IgD-negative memory B cell (primary cell): ENCODE measurements around the gene POLN. TPM values are rescaled to one million over a fixed set of nuclear protein-coding genes. Genes with fewer than 3 reads are reported as not detected.

Experiments used
- H3K27ac Mint-ChIP-seq, 3 donors: one replicate each; pipeline ENCODE4 v1.8.0; 2020 to 2022; ENCODE audit warnings: mild to moderate bottlenecking in 3 of 3, mixed read lengths in 3 of 3, moderate library complexity in 1 of 3
- H3K27me3 Mint-ChIP-seq: one replicate; pipeline ENCODE4 v1.8.0; 2021; ENCODE audit warnings: mixed read lengths
- H3K36me3 Mint-ChIP-seq: one replicate; pipeline ENCODE4 v1.8.0; 2020; ENCODE audit warnings: mild to moderate bottlenecking, mixed read lengths
- H3K4me1 Mint-ChIP-seq, 3 donors: one replicate each; pipeline ENCODE4 v1.8.0; 2020 to 2022; ENCODE audit warnings: mixed read lengths in 3 of 3, mild to moderate bottlenecking in 1 of 3
- H3K4me3 Mint-ChIP-seq, 4 donors: one replicate each; pipeline ENCODE4 v1.8.0; 2020 to 2022; ENCODE audit warnings: mild to moderate bottlenecking in 4 of 4, mixed read lengths in 4 of 4, moderate library complexity in 3 of 4
- H3K9me3 Mint-ChIP-seq, 3 donors: one replicate each; pipeline ENCODE4 v1.8.0; 2020 to 2021; ENCODE audit warnings: mixed read lengths in 3 of 3, mild to moderate bottlenecking in 1 of 3
- polyA plus RNA-seq: library from polyadenylated mRNA; unstranded; fragments of 300-500 nt; fragmentation: Illumina TruSeq; gene quantifications from one replicate; pipeline ENCODE4 v1.2.3, GENCODE V29; 2021

POLN gene
- polyA plus RNA-seq, 1 donor from 2014 or later: 0.09 TPM

DNA sequence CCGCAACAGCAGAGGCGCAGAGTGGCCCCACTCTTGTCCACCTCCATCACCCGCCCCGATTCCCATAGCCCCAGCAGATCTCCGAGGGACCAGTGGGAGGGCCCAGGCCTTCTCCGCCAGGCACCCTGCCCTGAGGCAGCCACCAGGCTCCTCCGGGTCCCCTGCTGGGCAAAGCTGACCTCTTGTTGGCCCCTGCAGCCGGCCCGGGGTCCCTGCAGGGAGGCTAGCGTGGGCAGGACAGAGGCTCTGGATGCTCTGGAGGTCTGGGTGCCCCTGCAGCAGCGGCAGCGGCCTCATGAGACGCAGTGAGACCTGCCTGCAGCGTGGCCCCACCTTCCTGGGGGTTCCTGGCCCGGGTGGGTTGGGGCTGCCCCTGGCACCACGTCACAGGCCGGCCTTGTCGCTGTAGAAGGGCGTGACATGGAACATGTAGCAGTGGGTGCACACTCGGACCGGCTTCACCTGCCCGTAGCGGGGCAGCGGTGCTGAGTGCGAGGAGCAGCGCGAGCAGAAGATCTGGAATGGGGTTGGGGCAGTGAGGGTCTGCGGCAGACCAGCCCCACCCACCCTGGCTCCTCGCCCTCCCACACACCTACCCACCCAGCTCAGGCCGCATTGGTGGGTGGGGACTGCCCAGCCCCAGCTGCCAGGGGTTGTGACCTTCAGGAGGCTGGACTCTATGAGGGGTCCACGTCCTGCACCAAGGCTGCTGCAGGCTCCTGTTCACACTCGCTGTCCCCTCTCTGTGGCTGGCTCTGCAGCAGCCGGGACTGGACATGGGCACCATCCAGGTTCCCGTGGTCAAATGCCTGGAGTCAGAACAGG is 28.6 kb upstream of the POLN start:
- Mint-ChIP-seq H3K27ac (peak overlapping the region in 1 of 3 donors; percentile 27), H3K9me3 (no peaks in the 10 kb centered on the region), H3K27me3 (peaks cover 1% of the 10 kb centered on the region), H3K4me1 (peaks cover 0 to 1% (median 0%) of the 10 kb centered on the region in 3 donors), H3K36me3 (no peaks in the 10 kb centered on the region), H3K4me3 (no peak overlapping the region)

DNA sequence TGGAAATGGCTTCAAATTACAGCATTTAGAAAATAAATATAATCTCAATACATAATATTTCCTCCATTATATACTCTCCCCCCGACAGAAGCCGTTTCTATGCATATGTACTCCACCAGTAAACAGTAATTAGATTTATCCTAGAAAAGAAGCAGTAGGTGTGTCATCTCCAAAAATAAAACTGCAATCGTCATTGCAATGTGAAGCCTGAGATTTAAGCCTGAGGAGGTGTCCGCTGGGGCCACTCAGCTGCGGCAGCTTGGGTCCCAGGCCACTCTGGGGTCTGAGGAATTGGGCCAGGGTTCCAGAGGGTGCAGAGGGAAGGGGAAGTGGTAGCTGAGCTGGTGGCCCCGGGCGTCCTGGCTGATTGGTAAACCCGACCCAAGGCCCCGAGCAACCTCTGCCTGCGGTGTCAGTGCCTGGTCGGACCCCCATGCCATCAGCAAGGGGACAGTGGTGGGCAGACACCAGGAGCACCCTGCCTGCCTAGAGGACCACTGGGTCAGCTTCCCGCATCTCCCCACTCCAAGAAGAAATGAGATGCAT is 27.8 kb upstream of the POLN start:
- no peaks in the 10 kb centered on the region for H3K9me3 Mint-ChIP-seq
- peaks cover 1% of the 10 kb centered on the region for H3K27me3 Mint-ChIP-seq
- H3K27ac Mint-ChIP-seq: peak overlapping the region in 1 of 3 donors; percentile 27
- no peak overlapping the region for H3K4me3 Mint-ChIP-seq
- peaks cover 0 to 1% (median 0%) of the 10 kb centered on the region in 3 donors for H3K4me1 Mint-ChIP-seq
- H3K36me3 Mint-ChIP-seq: no peaks in the 10 kb centered on the region

DNA sequence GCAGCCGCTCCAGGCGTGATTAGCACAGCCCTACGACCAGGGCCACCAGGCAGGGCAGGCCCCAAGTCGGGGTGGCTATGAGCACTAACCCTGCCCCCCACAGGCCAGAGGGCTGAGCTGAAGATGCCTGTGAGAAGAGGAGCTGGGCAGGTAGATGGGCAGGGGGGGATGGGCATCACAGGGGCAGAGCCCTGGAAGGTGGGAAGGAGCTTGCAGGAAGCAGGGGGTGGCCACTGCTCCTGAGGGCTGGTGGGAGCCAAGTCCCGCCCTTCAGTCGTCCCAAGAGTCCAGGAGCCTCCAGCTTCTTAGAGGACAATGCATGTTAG is 27.2 kb upstream of the POLN start:
- H3K36me3 Mint-ChIP-seq: no peaks in the 10 kb centered on the region
- H3K4me3 Mint-ChIP-seq: no peak overlapping the region
- H3K4me1 Mint-ChIP-seq: peaks cover 0 to 2% (median 1%) of the 10 kb centered on the region in 3 donors
- H3K27me3 Mint-ChIP-seq: peaks cover 1% of the 10 kb centered on the region
- H3K27ac Mint-ChIP-seq: no peak overlapping the region
- no peaks in the 10 kb centered on the region for H3K9me3 Mint-ChIP-seq

DNA sequence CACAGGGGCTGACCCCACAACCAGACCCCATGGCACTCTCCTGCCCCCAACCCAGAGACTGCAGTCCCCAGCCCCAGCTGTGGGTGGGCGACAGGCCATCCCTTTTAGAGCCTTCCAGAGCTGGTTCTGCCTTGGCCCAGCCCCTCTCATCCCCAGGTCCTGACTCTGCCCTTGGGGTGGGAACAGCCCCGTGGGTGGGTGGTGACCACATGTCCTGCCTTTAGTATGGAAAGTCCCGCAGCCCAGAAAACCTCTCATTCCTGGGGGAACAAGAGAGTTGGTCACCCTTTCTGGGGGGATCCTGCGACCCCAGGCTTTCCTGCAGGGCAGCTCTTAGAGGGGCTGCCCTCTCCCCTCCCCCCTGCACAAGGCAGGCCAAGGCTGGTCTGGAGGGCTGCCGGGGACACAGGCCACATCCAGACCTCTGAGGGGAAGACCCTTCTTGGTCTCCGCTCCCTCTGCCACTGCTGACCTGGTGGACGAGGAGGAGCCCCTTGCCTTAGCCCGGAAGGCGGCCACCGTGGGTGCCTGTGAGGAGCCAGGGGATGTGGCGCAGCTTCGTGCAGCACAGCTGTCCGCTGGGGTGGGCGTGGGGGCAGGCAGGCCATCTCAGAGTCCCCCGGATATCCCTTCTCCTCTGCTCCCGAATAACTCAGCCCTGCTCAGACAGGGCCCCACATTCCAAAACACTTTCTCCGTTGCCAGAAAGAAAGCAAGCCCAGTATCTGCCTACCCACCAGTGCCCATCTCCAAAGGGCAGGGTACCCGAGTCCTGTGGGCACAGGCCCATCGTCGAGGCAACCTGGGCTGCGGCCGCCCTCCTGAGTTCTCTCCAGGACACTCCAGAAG is 26.7 kb upstream of the POLN start:
- Mint-ChIP-seq H3K36me3 (no peaks in the 10 kb centered on the region), H3K4me1 (peaks cover 0 to 4% (median 1%) of the 10 kb centered on the region in 3 donors), H3K4me3 (no peak overlapping the region), H3K9me3 (no peaks in the 10 kb centered on the region), H3K27me3 (peaks cover 1% of the 10 kb centered on the region), H3K27ac (no peak overlapping the region)

DNA sequence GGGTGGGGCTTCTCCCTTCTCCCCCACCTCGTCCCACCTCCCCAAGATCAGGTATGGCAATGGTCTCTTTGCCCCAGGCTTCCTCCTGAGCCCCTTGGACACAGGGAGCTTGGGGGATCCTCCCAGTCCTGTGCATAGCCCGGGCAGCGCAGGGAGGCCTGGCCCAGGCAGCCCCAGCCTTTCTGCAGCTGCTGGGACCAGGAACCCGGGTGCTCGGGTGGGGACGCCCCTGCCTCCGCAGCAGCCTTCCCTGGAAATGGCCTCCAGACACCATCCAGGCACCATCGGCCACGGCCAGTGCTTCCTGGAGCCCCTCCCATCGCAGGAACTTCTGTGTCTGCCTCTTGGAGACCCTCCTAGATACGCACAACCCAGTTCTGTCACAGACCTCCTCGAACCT is 25.9 kb upstream of the POLN start:
- H3K27me3 Mint-ChIP-seq: peaks cover 1% of the 10 kb centered on the region
- no peak overlapping the region for H3K4me3 Mint-ChIP-seq
- H3K9me3 Mint-ChIP-seq: no peaks in the 10 kb centered on the region
- H3K36me3 Mint-ChIP-seq: no peaks in the 10 kb centered on the region
- H3K27ac Mint-ChIP-seq: no peak overlapping the region
- peaks cover 0 to 4% (median 1%) of the 10 kb centered on the region in 3 donors for H3K4me1 Mint-ChIP-seq

DNA sequence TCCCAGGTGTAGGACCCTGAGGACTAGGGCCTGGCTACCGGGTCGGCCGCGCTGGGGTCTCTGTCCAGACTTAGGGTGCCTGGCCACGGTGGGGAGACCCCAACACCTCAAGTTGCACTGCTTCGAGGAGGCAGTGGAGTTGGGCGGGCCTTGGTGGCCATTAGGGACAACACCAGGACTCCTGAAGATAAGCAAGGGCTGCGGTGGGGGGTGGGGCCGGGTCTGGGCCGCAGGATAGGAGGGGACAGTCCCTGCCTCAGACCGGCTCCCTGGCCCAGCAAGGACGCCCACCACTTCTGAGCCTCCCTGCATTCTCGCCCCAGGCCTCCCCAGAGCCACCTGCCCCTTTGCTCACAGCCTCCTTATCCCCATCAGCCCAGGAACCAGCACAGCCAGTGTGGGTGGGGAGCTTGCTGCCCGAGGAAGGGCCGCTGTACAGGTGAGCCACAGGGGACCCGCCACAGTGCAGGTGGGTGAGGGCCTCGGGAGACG is 25.4 kb upstream of the POLN start:
- Mint-ChIP-seq H3K9me3 (no peaks in the 10 kb centered on the region), H3K4me3 (no peak overlapping the region), H3K27ac (no peak overlapping the region), H3K4me1 (peaks cover 0 to 4% (median 1%) of the 10 kb centered on the region in 3 donors), H3K27me3 (peaks cover 1% of the 10 kb centered on the region), H3K36me3 (no peaks in the 10 kb centered on the region)

DNA sequence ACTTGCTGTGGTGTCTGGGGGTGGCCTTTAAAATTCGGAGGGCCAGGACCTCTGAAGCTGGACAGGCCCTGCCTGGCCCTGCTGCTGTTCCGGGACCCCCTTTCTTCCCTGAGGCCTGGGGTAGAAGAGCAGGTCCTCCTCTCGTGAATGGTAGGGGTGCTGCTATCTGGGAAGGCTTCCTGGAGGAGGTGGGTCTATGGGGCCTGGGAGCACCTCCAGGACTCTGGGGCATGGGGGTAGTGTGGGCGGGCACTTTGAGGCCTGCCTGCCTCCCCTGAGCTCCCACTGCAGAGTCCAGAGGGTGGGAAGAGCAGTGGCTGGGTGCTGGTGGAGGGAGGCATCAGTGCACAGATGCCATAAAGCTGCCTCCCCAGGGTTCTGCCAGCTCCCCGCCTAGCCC is 24.9 kb upstream of the POLN start:
- H3K27ac Mint-ChIP-seq: no peak overlapping the region
- peaks cover 1% of the 10 kb centered on the region for H3K27me3 Mint-ChIP-seq
- no peak overlapping the region for H3K4me3 Mint-ChIP-seq

DNA sequence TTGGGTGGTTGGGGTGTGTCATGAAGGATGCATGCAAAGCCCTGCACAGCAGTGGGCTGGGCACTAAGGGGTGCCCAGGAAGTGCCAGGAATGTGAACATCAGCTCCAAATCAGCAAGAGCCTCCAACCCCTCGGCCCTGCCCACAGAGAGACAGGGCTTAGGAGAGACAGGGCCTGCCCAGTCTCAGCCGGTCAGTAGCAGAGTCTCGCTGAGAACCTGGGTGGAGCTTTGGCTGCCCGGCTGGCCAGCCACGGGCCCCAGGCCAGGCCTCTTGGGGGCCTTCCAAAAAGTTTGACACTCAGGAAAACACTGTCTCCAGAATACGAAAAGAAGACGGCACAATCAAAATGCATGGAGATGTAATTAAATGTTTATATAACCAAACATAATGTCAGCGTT is 24.3 kb upstream of the POLN start:
- H3K27ac Mint-ChIP-seq: no peak overlapping the region
- no peaks in the 10 kb centered on the region for H3K36me3 Mint-ChIP-seq
- H3K4me1 Mint-ChIP-seq: peaks cover 0 to 4% (median 1%) of the 10 kb centered on the region in 3 donors
- H3K4me3 Mint-ChIP-seq: peak overlapping the region in 1 of 4 donors; percentile 12
- H3K9me3 Mint-ChIP-seq: no peaks in the 10 kb centered on the region
- H3K27me3 Mint-ChIP-seq: peaks cover 1% of the 10 kb centered on the region

More for the DNA sequence above, 24.9 kb upstream of the POLN start:
- H3K9me3 Mint-ChIP-seq: no peaks in the 10 kb centered on the region
- peaks cover 0 to 4% (median 1%) of the 10 kb centered on the region in 3 donors for H3K4me1 Mint-ChIP-seq
- no peaks in the 10 kb centered on the region for H3K36me3 Mint-ChIP-seq

DNA sequence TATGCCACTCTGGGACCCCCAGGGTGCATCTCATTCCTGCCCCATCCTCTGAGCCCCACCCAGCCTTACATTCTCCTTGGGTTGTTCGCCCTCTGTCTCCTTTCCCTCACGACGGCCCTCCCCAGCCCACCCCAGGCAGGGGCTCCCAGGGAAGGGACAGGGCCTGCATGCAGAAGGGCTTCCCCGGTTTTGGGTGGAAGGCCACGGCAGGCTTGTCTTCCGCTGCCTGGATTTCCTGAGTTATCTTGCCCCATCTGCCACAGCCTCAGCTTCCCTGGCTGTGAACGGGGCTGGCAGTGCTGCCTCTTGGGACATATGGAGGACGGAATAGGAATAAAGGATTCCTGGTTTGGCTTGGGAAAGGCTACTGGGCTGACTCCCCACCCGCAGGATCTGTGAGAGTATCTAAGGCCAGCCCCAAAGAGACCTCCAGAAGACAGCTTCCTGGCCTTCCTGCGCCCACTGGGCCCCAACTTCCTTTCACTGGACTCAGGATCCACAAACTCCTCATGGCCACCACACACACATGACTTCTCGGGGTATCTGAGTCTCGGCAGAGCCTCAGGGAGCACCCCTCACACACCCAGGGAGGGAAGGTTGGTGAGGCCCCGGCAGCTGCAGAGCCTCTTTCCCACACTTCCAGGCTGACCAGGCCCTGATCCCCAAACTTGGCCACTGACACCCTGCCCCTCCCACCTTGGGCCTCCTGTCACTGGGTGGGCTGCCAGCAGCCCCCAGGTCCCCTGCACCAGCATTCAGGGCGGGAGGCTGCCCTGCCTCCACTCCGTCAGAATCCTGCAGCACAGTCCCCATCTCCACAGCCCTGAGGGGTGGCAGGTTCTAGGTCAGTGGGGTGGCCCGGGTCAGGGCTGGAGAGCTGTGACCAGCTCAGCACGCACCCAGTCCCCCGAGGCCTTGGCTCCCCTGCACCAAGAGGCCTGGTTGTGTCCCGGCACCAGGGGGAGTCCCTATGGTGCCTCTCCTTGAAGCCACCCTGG is 23.5 kb upstream of the POLN start:
- Mint-ChIP-seq H3K36me3 (no peaks in the 10 kb centered on the region), H3K9me3 (no peaks in the 10 kb centered on the region), H3K4me1 (peaks cover 0 to 4% (median 1%) of the 10 kb centered on the region in 3 donors), H3K27me3 (no peaks in the 10 kb centered on the region), H3K4me3 (peak overlapping the region in 3 of 4 donors; percentile 50 to 54 (median 53)), H3K27ac (peak overlapping the region in 1 of 3 donors; percentile 39)

DNA sequence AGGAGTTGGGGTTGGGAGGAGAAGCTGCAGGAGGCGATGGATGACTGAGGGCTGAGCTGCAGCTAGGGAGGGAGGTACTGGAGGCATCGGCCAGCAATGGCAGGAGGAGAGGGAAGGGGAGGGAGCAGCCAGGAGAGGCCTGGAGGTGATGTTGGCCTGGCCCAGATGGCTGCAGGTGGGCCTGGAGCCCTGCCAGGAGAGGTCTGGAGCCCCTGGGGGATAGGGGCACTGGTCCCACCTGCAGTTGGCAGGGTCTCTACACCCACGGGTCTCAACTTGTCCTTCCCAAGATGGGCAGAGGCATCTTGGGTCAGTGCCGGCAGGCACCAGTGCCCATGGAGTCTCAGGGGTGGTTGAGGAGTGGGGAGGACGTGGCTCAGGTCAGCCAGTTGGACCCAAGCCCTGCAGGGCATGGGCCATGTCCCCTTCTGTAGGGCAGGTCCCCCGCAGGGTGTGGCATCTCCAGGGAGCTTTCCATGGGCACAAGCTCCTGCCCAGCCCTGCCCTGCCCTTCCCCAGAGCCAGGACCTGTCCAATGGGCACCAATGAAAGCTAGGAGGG is 22.6 kb upstream of the POLN start:
- no peaks in the 10 kb centered on the region for H3K27me3 Mint-ChIP-seq
- H3K4me3 Mint-ChIP-seq: peak overlapping the region in 1 of 4 donors; percentile 57
- H3K4me1 Mint-ChIP-seq: peaks cover 0 to 5% (median 4%) of the 10 kb centered on the region in 3 donors
- no peaks in the 10 kb centered on the region for H3K36me3 Mint-ChIP-seq
- no peaks in the 10 kb centered on the region for H3K9me3 Mint-ChIP-seq
- H3K27ac Mint-ChIP-seq: no peak overlapping the region

DNA sequence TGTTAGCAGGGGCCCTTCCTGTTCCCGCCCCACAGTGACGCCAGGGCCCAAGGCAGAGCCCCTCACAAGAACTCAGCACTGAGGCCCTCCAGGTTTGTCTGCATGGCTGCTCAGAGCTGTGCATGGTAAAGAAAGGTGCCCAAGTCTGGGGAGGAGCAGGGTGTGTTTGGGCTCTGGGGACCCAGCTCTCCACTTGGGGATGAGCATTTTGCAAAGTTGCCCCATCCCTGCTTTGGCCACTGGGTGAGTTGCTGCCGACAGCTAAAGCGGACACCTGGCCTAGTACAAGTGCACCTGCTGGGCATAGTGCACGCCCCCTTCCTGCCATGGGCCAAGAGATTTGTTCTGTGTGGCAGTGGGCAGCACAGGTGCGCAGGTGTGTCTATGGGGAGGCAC is 22.0 kb upstream of the POLN start:
- Mint-ChIP-seq H3K36me3 (no peaks in the 10 kb centered on the region), H3K27me3 (no peaks in the 10 kb centered on the region), H3K9me3 (no peaks in the 10 kb centered on the region), H3K4me1 (peaks cover 0 to 5% (median 4%) of the 10 kb centered on the region in 3 donors), H3K4me3 (peak overlapping the region in 2 of 4 donors; percentile 12 to 94), H3K27ac (peak overlapping the region in 2 of 3 donors; percentile 23 to 98)

DNA sequence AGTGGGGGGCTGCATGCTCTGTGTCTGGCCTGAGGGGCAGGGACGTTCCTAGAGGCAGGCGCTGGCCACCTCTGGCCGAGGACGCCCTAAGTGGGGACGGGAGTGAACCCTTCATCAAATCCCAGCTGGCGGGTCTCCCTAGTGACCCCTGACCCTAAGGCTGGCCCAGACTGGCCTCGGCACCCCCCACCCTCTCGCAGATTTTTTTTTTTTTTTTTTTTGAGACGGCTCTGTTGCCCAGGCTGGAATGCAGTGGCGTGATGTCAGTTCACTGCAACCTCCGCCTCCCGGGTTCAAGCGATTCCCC is 21.0 kb upstream of the POLN start:
- Mint-ChIP-seq H3K4me3 (peak overlapping the region; percentile 80 to 94 (median 90)), H3K27me3 (no peaks in the 10 kb centered on the region), H3K9me3 (no peaks in the 10 kb centered on the region), H3K36me3 (no peaks in the 10 kb centered on the region), H3K27ac (peak overlapping the region in 2 of 3 donors; percentile 53 to 98), H3K4me1 (peaks cover 0 to 6% (median 4%) of the 10 kb centered on the region in 3 donors)

DNA sequence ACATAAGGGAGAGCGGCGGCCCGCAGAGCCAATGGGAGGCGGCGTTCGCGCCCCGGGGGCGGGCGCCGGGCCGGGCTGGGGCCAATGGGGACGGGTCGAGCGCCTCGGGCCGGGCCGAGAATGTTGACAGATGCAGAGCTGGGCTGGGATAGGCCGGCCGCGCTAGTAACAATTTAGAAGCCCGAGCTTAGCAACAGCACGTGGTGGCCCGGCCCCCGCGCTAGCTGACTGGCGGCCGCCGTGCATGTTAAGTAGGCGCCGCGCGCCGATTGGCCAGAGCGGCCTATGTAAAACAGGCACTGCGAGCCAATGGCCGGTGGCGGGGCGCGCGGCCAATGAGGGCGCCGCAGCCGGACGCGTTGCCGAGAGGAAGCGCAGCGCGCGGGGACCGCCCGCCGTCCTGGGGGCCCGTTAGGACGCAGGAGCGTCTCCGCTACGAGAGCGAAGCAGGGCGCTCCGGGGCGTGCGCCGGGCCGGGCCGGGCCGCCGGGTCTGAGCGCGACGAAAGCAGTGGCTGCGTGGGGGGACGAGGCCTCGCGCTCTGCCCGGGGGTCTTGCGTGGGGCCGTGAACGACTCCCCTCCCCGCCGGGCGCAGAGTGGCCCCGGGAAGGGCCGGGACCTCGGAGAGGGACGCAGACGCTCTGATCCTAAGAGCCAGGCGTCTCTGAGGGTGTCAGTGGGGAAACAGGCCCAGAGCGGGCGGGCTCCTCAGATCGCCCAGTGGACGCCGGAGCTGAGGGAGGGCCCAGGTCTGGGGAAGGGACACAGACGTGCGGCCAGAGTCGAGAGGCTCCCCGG is 20.4 kb upstream of the POLN start:
- H3K9me3 Mint-ChIP-seq: no peaks in the 10 kb centered on the region
- H3K4me1 Mint-ChIP-seq: peaks cover 0 to 10% (median 4%) of the 10 kb centered on the region in 3 donors
- no peaks in the 10 kb centered on the region for H3K36me3 Mint-ChIP-seq
- no peaks in the 10 kb centered on the region for H3K27me3 Mint-ChIP-seq
- H3K27ac Mint-ChIP-seq: peak overlapping the region; percentile 27 to 98 (median 86)
- peak overlapping the region; percentile 80 to 94 (median 90) for H3K4me3 Mint-ChIP-seq
